HG02623 (cell line): ENCODE results near the gene LRRTM3.

Experiments used
- ATAC-seq: cut with Tn5 transposase; IDR thresholded peaks from one replicate; pipeline ENCODE4 v1.9.1; 2021; ENCODE audit warnings: moderate library complexity; ENCODE audit not compliant: unreplicated experiment

LRRTM3 gene

DNA sequence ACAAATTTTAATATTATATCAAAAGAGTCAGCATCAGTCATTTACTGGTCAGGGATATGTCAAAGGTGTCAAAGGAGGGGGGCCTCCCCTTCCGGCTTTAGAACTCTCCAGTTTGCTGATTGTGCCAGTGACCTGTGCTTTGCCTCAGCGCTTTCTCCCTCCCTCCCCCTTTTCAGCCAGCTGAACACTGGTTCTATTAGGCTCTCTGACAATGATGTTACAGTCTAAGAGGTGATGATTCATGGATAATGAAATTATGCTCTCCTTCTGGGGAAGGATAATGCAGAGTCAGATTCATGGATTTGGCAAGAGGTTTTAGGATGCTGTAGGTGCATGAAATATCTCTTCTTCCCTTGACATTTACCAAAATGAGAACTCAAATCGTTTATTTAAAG lies 6.1 kb downstream of the LRRTM3 start:
- ATAC-seq, result no peak

DNA sequence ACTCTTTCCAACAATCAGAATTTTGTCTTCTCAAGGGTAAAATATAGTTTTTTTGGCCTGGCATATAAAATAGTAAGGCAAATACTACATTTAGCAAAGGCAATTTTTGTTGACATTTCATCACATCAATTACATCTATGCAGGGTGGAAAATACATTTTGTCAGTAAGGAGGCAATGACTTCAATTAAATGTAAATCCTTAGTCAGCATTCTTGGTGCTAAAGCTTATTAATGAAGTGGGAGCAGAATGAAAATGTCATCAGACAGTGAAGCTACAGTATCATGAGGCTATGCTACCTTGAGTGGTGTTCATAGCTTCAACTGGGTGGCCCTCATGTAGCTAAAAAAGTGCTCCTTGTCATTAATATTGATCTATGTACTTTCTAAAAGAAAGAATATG lies 8.9 kb downstream of the LRRTM3 start:
- ATAC-seq, result no peak

DNA sequence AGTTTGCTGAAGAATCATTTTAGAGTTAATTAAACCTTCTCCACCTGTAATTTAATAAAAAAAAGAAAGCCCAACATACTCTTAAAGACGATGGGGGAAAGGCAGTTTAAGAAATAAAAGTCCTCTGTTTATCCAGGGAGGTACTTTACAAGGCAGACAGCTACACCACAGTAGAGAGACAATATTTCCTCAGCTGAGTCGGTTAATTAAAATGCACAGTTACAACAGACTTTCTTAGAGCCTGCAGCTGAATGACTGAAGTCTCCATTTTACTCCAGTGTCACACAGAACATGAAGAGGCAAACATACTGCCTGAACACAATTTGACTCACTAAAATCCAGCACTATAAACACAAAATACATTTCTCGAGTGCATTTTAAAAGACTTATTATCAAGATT lies 15.1 kb downstream of the LRRTM3 start:
- no peak for ATAC-seq

DNA sequence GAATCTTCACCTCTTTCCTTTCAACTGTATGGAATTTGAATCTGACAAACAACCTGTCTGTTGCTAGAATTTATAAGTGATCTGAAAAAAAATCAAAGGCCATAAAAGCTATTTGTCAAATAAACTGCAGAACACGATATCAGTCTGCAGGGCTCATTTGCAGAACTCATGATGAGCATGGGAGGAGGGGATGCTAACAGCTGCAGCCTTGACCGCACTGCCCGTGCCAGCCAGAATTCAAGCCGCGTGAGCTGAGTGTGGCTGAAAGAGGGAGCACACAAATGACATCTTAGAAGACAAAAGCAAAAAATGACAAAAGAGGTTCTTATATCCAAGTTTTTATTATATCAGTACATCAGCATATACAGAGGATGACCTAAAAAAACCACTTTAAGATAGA lies 15.7 kb downstream of the LRRTM3 start:
- ATAC-seq, result no peak

DNA sequence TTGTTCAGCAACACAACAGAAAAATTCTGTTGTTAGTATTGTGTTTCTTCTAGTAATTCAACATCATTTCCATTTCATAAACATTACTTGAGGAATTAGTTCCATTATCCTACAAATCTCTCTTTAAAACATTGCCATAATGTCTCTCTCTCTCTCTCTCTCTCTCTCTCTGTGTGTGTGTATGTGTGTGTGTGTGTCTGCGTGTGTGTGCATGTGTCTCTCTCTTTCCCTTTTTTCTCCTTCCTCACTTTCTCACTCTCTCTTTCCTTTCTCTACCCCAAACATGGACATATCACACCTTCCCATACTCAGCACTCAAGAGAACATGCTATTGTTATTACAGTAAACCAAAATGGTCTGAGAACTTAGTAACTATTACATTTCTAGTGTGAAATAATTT lies 16.6 kb downstream of the LRRTM3 start:
- ATAC-seq, result no peak

DNA sequence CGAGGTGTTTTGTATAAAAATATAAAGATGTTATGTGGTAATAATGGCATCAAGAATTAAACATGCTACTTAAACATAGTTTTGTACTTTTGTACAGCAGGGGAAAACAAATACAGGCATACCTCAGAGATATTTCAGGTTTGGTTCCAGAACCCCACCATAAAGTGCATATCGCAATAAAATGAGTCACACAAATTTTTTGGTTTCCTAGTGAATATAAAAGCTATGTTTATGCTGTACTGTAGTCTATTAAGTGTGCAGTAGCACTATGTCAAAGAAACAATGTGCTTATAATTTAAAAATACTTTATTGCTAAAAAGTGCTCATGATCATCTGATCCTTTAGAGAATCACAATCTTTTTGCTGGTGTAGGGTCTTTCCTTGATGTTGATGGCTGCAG lies 17.8 kb downstream of the LRRTM3 start:
- no peak for ATAC-seq

DNA sequence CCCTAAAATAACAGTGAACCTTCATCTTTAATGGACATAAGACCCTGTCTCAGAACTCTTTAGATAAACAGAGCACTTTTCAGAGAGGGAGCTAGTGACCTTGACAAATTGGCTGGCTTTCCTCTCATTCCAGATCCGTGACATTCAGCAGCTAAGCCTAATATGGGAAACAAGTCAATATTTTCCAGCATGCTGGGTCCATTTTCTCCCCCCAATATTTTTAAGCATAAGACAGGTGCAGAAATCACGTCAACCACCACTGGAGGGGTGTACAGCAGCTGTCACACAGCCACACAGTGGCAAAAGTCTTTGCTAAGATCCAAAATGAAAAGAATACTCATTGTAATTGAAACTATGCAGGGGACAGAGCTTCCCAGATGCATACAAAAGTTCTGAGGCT lies 26.1 kb downstream of the LRRTM3 start:
- ATAC-seq, result no peak

DNA sequence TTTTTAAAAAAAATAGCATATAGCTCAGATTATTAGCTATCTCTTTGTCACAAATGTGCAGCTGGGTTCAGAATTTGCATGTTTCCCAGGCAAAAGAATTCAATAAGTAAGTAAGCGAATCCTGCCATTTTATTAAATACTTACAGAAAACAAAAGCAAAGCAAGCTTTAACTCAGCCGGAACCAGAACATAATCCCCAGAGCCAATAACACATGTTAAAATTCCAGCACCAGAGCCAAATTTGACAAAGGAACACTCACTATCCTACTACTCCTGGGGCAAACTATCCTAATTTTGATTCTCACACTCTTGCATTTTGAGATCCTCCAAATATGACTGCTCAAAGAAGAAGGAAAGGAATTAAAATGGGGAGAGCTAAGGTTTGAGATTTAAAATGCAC lies 32.6 kb downstream of the LRRTM3 start:
- ATAC-seq, result no peak

DNA sequence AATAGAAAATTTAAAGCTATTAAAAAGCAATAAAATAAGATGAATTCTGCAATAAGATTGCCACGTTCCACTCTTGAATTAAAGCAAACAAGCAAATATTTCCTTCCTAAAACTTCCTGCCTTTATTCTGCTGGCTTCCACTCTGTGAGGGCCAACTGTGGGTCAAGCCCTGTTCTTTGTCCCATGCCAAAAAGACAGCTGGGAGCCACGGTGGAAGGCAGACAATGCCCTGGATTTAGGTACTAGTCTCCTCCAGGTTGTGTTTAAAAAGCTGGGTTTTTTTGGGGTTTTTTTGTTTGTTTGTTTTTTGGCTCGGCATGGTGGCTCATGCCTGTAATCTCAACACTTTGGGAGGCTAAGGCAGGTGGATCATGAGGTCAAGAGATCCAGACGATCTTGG lies 39.1 kb downstream of the LRRTM3 start:
- no peak for ATAC-seq

DNA sequence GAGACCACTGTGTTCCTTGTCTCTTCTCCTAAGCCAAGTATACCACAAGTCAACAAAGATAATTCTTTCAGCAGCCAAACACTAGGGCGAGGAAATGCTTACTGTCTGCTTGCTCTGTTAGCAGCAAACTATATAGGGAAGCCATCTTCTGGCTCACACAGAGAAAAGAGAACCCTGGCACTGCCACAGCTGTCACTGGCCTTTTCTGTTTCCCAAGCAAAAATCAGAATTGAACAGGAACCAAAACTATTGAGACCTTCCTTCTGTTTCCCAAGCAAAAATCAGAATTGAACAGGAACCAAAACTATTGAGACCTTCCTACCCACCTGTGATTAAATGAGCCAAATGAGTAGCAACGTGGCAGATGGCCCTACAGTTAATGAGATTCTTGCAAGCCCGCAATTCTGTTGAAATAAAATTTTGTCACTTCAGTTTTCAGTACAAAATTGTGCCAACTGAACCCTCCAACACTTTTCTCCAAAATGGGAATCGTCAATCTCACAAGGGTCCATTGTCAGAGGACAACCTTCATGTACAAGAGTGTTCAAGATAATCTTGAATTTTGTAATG lies 54.5 kb downstream of the LRRTM3 start:
- ATAC-seq, result no peak

DNA sequence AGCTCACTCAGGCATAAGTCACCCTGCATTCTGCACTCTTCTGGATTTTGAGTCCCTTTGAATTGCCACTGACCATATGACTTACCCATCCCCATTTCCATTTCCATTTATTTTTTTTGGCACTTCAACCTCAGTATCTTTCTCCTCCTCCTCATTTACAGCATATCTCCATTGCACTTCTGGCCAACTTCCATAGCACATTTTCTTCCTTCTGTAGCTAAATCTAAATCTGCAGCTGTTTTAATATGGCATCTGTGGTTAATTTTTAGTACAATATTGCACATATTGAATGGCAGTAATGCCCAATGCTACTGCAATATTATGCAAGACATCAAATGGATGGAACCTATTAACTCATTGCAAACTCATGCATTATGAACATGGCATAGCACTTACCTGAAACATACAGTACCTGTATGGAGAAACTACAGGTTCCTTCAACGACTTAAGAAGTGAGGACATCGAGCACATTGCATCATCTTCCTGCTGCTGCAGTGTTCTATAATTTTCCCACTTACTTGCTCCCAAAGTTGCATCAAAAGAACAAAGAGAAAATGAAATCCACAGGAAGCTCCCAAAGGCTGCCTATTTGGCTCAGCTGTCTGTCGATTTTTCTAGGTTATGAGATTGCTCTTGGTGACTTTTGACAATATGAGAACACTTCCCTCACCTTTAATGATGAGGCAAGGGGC lies 55.7 kb downstream of the LRRTM3 start:
- no peak for ATAC-seq

DNA sequence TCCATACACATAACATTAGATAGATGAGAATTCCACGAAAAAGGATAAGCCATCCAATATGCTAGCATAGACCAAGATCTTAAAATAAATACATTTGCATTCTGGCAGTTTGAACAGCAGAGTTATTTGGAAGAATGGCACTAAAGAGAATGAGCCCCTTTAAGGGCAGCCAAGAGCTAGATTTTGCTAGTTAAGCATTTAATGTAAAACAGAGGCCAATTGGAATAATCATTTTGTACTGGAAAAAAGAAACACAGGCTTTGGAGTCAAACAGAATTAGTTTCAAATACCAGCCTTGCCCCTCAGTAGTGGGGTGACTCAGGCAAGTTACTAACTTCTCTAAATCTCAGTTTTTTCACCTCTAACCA lies 56.2 kb downstream of the LRRTM3 start:
- ATAC-seq, result no peak

DNA sequence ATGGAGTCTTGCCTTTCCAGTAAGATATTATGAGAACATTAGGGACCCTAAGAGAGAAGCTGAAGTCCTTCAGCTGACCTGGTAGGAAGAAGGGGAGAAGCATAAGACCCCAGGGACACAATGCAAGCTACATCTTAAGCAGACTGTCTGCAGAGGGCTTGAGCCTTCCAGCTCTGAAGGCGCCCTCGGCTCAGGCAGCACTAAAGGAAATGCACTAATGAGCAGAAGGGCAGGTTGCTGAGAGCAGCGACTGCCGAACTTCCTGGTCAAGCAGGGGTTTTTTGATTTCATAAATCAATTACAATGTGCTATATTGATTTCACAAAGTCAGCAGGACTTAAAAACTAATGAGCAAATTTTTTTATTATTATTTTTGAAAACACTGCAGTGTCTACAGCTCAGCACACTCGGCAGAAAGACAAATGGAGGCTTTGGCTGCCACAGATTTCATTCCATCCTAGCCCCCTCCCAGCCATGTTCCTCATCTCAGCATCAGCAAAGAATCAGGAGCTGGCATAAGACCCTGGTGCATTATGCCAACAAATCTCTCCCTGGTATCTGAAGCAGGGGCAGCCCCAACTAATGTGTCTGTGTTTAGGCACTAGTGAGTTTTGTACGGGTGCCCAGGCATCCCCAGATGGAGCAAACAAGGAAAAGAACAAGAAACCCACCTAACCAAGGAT lies 57.1 kb downstream of the LRRTM3 start:
- no peak for ATAC-seq

DNA sequence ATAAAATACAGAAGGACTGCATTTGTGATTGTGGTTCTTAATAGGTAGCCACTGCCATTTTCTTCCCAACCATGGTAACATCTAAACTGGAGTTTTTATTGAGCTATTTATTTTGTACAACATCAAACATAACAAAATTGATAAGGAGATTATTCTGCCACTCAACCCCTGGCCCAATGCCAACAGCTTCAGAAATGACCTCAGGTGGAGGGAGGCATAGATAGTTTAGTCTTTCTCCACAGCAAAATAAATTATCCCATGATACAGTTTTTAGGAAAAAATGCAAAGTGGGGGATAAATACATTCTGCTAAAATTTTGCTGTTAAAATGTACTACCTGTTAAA lies 57.6 kb downstream of the LRRTM3 start:
- ATAC-seq, result no peak

DNA sequence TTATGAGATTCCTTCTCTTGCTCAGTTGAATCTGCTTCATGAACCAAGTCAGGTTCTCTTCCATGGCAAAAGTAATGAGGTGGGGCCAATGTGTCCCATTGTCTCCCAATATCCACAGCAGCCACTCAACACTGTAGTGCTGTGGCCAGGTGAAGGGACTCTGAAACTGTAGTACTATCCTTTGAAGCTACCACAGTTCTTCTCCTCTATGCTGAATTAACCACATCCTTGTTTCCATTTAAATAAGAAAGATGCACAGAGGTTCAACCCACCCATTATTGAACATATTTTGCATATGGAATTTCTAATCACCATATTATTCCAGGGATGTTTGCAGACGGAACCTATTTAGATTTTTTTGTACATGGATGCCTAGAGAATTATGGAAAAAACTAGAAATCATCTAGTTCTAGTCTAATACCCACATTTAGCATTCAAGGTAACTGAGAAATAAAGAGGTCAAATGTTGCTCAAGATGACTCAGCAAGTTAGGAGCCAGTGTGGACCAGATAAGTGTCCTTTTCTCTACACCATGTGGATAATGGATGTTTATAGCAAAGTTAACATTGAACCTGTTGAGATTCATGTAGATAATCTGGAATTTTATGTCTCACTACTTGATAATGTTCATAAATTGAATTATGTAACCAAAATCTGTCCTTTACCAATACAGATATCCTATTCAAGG lies 64.5 kb downstream of the LRRTM3 start:
- ATAC-seq, result no peak

DNA sequence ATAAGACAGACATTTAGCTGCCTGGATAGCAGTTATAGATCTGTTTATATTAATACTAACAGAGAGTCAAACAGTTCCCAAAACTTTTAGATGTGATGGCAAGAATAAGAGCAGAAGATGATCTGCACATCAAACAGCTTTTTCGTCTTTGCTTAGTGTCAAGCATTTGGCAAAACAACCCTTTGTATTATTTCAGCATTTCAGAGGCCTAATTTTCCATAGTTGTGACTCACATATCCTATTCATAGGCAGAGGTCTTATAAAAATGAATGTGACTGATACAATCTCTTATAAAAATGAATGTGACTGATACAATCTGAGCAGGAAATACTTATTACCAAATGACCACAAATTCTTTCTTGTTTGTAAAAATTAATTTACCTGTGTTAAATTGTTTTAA lies 71.2 kb downstream of the LRRTM3 start:
- no peak for ATAC-seq

DNA sequence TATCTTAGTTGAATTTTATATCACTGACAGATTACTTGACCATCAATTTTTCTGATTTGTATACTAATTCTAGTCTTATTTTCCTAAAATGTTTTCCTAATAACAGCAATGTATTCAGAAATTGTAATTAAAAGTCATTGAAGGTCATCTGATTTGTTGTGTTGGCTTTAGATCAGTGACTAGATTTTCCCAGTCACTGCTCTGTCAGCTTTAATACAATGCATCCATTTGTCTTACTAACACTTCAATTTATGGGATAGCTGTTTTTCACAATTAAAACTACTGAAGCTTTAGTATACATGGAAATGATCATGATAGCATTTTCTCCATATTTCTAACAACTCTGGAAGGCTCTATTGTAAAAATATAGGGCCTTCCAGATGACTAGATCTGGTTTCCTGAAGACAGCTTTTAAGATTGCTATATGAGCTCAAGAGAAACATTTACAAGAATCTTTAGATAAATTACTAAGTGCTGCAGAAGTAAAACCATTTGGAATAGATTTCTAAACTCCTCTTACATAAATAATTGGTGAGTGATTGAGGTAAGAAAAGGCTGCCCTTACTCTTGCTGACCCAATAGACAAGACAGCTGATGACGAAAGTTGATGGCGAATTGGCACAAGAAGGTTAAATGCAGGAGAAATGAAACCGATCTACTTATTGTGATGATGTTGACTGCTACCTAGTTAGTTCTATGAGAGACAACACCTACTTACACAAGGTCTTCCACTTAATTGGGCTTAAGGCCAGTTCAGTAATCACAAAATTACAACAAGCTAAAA lies 74.1 kb downstream of the LRRTM3 start:
- no peak for ATAC-seq

DNA sequence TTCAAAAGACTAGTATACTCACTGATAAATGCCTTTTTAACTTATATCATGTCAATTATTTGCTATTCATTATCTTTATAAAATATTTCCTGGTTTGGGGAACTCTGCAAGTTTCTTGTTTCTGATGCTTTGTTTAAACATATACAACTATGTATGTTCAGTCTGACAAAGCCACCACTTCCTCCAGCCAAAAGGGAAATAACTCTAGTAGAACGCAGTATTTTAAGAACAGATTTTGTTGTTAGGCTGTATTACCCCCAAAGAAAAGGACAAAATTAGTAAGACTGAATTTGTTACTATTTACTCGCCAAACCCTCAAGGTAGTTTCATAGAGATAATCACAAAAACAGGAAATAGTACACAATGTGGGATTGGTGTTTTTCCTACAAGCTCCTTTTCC lies 78.9 kb downstream of the LRRTM3 start:
- ATAC-seq, result no peak

DNA sequence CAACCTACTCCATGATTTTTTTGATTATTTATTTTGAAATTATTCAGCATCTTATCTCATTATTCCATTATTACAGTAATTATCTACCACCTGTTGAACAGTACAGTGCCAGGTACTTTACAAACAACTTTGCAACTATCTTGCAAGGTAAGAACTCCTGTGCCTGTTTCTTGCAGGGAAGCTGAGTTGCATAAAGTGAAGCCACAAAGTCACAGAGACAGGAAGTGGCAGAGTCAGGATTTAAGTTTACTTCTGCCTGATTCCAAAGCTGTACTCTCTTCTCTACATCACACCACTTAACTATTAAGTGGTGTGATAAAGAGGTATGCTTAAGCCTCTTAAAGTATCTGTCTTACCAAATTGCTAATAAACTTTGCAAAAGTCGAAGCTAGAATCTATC lies 80.1 kb downstream of the LRRTM3 start:
- no peak for ATAC-seq

DNA sequence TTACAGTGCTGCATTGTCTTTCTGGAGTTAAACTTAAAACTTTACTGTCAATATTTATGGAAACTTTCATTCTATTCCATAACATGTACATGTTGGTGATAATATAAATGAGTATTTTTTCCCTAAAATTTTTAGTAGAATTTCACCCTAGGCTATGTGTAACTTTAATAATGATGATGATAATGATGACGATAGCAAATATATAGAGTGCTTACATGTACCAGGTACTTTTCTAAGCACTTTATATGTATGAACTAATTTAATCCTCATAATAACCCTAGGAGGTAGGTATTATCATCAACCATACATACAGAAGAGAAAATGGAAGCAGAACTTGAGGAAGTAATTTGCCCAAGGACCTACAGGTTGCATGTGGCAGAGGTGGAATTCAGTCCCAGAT lies 85.6 kb downstream of the LRRTM3 start:
- ATAC-seq, result no peak

DNA sequence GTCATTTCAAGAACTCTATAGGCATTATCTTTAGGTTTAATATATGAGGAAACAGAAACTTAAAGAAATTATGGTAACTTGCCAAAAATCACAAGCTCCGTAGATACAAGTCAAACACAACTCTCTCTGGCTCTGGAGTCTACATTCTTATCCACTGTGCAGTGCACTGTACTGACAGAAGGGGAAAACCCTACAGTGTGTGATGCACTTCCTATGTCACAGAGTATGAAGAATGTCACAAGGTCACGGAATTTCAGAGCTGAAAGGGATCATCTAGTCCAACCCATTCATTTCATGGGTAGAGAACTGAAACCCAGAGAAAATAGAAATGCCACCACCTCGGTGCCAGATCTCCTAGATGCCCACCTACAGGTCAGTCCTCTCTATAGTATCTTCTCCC lies 86.1 kb downstream of the LRRTM3 start:
- no peak for ATAC-seq
